Uterus (tissue), 2 donors: ENCODE data around the gene KCNJ15.

ENCODE experiments used
- POLR2A ChIP-seq, 2 donors: fragments of 450-650 bp; IDR thresholded peaks; one replicate each; pipeline ENCODE4 v1.6.1; 2016; ENCODE audit warnings: antibody characterized with exemption in 2 of 2, mild to moderate bottlenecking in 1 of 2, moderate library complexity in 1 of 2
- TF ChIP-seq, protein P1 (sequence below), 4 experiments: fragments of 200-600 bp in 2 of 4; fragments of 450-650 bp in 2 of 4; sonication (generic) in 2 of 4; IDR thresholded peaks; one replicate each; pipeline ENCODE4 v1.5.1; 2016 to 2019; ENCODE audit warnings: antibody characterized with exemption in 4 of 4, mild to moderate bottlenecking in 2 of 4, moderate library complexity in 1 of 4

DNA sequence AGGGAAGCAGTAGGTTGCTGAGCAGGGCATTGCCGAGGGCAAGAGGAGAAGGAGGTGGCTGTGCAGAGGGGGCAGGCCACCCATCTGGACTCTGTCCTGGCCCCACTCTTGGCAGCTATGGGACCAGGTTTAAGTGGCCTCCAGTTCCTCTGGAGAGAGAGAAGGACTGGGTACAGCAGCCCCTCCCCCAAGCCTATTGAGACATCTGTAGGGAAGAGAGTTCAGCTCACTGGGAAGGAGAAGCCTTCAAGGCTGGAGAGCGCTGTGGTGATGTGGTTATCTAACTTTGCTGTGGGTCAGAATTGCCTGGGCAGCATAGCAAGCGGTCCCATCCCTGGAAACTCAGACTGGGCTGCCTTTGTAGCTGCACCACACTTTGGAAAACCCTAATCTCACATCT lies 93.9 kb downstream of the KCNJ15 start:
- no peak for TF ChIP-seq POLR2A (IDR thresholded peaks at IDR 0.05)
- TF ChIP-seq, protein P1, sequence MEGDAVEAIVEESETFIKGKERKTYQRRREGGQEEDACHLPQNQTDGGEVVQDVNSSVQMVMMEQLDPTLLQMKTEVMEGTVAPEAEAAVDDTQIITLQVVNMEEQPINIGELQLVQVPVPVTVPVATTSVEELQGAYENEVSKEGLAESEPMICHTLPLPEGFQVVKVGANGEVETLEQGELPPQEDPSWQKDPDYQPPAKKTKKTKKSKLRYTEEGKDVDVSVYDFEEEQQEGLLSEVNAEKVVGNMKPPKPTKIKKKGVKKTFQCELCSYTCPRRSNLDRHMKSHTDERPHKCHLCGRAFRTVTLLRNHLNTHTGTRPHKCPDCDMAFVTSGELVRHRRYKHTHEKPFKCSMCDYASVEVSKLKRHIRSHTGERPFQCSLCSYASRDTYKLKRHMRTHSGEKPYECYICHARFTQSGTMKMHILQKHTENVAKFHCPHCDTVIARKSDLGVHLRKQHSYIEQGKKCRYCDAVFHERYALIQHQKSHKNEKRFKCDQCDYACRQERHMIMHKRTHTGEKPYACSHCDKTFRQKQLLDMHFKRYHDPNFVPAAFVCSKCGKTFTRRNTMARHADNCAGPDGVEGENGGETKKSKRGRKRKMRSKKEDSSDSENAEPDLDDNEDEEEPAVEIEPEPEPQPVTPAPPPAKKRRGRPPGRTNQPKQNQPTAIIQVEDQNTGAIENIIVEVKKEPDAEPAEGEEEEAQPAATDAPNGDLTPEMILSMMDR (IDR thresholded peaks at IDR 0.05): no peak
